Kidney epithelial cell (primary cell): Measurements from ENCODE around the gene NOL4L. TPM values are rescaled to one million over a fixed set of nuclear protein-coding genes. Genes with fewer than 3 reads are reported as not detected.
A peak's percentile ranks its signal among the peaks of the same experiment; 100 is the strongest.

ENCODE experiments used
- DNase-seq: peaks from one replicate; pipeline ENCODE4 v3.0.0-alpha.2; 2010; ENCODE audit warnings: low read depth
- H3K27me3 ChIP-seq: 2 replicates; pipeline ENCODE4 v1.6.0; 2011; ENCODE audit warnings: low read length; ENCODE audit not compliant: control insufficient read depth, insufficient read depth
- H3K36me3 ChIP-seq: 2 replicates; pipeline ENCODE4 v1.5.1; 2011; ENCODE audit warnings: low read length; ENCODE audit not compliant: control insufficient read depth, insufficient read depth
- H3K4me3 ChIP-seq: 2 replicates; pipeline ENCODE4 v1.5.1; 2011; ENCODE audit warnings: low read depth, mild to moderate bottlenecking, control low read depth, low read length
- total RNA-seq: library from RNA; depleted of rRNA; stranded (reverse); fragments of >200 nt; gene quantifications from 2 replicates; pipeline ENCODE4 v1.2.3, GENCODE V29; 2015
- TF ChIP-seq, protein P1 (sequence below): IDR thresholded peaks from 2 replicates; pipeline ENCODE4 v1.5.1; 2011; ENCODE audit warnings: mild to moderate bottlenecking, moderate library complexity, low read length, control low read depth, inconsistent platforms; ENCODE audit not compliant: insufficient read depth, poor library complexity, severe bottlenecking

NOL4L gene
- total RNA-seq, 1 donor from 2014 or later, result 31.4 TPM

DNA sequence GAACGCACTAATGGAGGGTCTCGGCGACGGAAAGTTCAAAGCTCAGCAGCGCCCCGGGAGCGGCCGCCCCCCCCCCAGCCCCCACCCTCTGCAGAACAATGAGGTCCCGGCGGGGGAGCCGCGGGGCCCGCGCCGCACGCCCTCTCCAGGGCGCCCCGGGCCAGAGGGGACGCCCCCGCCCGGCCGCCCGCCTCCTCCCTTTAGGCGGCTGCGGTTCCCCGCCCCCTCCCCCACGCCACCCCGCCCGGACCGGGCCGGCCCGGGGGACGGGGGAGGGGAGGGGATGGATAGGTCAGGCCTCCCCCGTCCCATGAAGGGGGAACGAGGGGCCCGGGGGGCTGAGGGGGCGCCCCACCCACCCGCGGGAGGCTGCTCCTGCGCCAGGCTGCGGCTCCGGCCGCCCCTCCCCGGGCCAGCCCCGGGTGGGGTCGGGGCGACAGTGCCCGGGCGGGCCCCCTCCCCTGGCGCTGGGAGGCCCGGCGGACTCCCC, 1.5 kb downstream of the NOL4L start:
- no peaks in the 10 kb centered on the region for H3K36me3 ChIP-seq
- peaks cover 19% of the 10 kb centered on the region for H3K27me3 ChIP-seq

DNA sequence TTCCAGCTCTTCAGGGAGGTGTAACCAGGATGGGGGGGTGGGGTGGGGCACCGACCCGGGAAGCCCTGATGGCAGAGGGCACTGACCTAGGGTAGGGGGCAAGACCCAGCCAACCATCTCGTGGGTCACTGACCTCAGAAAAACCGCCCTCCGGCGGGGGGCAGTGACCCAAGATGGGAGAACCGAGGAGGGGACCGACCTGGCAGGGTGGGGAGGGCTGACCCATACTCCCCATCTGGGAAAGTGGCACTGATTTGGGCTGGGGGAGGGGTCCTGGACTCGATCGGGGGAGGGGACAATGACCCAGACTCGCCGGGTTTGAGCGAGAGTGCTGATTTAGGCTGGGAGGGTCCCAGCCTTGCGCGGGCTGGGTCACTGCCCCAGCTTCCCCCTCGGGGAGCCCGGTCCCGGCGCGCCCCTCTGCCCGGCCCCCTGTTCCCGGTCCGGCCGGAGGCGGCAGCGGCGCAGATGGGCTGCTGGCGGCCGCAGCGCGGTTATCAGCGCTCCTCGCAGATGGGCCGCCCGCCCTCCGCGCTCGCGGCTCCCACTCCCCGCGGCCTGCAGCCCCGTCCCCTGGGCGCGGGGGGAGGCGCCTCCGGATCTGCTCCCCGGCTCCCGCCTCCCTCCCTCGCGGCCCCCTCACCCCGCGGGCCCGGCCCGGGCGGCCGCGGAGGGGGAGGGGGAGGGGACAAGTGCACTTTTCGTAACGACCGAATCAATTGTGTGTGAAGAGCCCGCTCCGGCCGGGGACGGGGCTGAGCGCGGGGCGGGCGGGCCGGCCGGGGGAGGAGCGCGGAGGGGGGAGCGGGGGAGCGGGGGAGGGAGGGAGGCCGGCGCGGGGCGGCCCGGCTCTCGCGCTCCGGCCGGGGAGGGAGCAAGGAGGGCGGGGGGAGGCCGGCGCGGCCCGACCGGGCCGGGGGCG, 2.2 kb downstream of the NOL4L start:
- DNase-seq, result no peak
- TF ChIP-seq, protein P1, sequence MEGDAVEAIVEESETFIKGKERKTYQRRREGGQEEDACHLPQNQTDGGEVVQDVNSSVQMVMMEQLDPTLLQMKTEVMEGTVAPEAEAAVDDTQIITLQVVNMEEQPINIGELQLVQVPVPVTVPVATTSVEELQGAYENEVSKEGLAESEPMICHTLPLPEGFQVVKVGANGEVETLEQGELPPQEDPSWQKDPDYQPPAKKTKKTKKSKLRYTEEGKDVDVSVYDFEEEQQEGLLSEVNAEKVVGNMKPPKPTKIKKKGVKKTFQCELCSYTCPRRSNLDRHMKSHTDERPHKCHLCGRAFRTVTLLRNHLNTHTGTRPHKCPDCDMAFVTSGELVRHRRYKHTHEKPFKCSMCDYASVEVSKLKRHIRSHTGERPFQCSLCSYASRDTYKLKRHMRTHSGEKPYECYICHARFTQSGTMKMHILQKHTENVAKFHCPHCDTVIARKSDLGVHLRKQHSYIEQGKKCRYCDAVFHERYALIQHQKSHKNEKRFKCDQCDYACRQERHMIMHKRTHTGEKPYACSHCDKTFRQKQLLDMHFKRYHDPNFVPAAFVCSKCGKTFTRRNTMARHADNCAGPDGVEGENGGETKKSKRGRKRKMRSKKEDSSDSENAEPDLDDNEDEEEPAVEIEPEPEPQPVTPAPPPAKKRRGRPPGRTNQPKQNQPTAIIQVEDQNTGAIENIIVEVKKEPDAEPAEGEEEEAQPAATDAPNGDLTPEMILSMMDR, result no peak
- Histone ChIP-seq H3K36me3 (no peaks in the 10 kb centered on the region), H3K4me3 (peak overlapping the region; percentile 63), H3K27me3 (peaks cover 19% of the 10 kb centered on the region)

More for the DNA sequence above, 1.5 kb downstream of the NOL4L start:
- DNase-seq, result no peak
- peak overlapping the region; percentile 63 for H3K4me3 ChIP-seq
- TF ChIP-seq, protein P1, result no peak

DNA sequence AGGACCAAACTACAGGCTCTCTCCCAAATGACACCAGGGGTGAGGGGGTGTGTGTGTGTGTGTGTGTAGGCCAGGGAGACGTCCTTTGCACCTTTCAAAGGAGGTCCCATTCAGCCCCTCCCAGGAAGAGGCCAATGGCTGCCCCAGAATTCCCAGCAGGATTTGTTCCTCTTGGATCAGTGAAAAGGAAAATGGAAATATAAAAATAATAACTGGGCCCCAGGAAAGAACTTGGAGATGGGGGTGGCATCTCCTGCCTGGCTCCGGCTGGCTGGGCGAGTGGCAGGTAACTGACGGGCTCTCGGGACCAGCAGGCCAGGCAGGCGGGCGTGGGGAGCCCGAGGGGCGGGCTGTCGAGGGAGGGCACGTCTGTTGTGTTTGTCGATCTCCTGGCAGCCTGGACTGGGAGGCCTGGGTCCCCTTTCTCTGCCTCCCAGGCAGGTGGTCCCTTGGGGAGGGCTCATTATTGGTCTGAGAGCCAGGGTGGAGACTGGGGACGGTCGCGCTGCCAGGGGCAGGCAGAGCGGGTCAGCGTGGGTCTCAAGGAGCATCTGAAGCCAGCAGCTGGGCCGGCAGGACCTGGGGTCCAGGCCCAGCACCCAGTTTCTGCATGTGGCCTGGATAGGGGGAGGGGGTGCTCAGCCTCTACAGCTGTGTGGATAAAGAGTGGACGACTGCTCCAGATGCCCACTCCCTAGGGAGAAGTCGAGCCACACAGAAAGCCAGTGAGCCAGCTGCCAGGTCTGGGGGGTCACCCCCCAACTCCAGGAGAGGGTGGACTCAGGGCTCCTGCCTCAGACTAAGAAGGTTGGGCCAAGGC, 3.1 kb downstream of the NOL4L start:
- Histone ChIP-seq H3K27me3 (peaks cover 17% of the 10 kb centered on the region), H3K36me3 (no peaks in the 10 kb centered on the region), H3K4me3 (no peak overlapping the region)
- TF ChIP-seq, protein P1, result no peak
- DNase-seq, result no peak

DNA sequence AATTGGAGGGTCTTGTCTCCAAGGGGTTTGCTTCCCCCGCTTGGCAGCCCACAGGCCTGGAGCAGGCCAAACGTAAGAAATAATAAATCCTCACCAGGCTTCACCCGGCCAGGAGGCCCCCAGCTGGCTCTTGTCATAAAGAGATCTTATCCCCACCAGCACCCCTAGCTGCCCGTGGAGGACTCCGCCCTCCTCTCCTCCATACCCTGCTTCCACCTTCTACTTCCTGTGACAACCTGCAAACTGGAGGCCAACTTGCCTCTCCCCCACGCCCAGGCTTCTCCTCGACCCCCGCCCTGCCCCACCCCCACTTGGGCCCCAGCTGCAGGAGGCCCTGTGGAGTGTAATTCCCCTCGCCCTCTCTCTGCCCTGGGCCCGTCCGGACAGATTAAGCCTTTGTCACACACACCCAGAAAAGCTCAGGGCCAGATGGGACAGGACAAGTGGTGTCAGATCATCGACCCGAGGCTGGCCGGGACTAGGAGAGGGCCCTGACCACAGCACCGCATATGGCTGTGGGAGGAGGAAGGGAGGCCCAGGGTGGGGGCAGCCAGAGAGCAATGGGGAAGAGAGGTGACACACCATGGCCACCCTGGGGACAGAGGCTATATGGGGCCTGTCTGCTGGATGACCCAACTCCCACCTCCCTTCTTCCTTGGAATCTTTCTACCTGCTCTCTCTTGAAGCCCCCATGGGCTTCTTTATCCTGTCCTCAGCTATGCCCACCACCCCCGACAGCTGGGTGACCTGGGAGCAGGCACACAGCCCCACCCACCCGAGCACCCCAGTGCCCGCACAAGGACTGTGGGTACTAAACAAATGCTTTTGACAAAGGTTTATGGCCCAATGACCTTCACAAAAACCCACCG, 3.9 kb downstream of the NOL4L start:
- no peak for DNase-seq
- TF ChIP-seq, protein P1, result no peak
- H3K4me3 ChIP-seq, result no peak overlapping the region
- H3K27me3 ChIP-seq, result peaks cover 13% of the 10 kb centered on the region
- H3K36me3 ChIP-seq, result no peaks in the 10 kb centered on the region

DNA sequence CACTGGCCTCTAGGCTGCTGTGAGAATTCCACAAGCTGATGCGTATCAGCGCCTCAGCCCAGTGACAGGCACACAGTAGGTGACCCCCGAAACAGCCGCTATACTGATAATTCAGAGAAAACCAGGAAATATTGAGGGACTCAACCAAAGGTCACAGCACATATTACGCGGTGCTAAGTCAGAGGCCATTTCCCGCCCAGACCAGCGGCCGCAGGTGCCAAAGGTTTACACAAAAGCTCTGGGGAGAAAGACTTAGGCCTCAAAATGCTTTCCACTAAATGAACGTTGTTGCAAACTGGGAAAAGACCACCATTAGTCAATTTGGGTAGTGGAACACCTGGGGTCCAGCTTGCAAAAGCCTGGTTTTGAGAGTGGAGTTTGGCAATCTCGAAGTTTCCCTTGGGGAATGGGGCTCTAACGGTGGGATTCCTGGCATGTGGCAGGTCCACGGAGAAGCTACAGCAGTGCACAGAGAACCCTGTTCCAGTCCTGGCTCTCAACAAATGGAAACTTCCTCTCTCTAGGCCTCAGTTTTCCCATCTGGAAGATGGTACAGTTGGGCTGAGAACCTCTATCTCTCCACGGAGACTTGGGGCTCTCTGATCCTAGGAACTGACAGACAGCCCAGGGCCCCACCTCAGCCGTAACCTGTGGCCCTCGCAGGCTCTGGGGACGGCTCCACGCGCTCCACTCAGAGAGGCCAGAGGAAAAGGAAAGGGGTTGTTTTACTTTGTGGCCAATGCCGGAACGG, 4.7 kb downstream of the NOL4L start:
- peaks cover 6% of the 10 kb centered on the region for H3K27me3 ChIP-seq
- DNase-seq, result no peak
- H3K4me3 ChIP-seq, result no peak overlapping the region
- TF ChIP-seq, protein P1, result no peak
- H3K36me3 ChIP-seq, result no peaks in the 10 kb centered on the region
